NT2/D1 (cell line): Measurements from ENCODE around the gene IL17REL.

Experiments
- SUZ12 ChIP-seq: IDR thresholded peaks from 2 replicates; pipeline ENCODE4 v1.6.1; 2011; ENCODE audit not compliant: insufficient read length, insufficient read depth; ENCODE audit errors: extremely low read depth
- YY1 ChIP-seq: IDR thresholded peaks from 2 replicates; pipeline ENCODE4 v1.6.1; 2011; ENCODE audit not compliant: insufficient read length, insufficient read depth
- ZNF274 ChIP-seq: IDR thresholded peaks from 2 replicates; pipeline ENCODE4 v1.6.1; 2011; ENCODE audit warnings: mild to moderate bottlenecking, low read depth, low read length

DNA sequence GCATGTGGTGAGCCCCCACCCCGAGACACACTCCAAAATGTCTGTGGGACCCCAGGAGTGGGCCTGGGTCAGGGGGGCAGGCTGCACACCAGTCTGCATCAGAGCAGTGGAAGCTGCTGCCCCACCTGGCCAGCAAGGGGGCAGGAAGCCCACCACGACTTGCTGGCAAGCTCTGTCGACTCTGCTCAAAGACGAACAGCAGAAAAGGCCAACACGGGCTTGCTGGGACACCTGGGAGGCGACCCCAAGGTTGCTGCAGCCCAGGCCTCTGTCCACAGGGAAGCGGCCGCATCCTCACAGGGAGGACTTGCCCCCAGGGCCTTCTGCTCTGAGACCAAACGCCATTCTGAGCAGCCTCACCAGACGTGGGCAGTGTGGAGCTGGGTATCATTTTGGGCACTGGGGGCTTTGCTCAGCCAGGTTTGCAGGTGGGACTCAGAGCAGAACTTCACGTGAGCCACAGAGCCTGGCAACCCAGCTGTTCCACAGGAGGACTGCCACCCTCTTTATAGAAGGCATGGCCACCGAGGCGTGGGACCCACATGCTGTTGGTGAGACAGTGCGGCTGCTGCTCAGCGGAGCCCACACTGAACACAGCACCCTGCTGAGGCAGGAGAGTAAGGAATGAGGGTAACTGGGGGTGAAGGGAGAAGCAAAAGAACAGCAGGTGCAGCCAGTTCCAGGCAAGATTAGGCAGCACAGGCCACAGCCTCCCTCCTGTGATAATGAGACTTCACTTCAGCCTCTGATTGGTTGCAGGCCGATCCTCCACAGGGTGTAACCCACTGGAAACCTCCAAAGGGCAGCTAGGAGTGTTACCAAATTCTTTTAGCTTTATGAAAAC lies 11.0 kb downstream of the IL17REL start:
- TF ChIP-seq YY1 (no peak), ZNF274 (no peak), SUZ12 (no peak)
